HTERT RPE-1 (cell line): ENCODE data around the gene SERPINA5.

Source experiments
- in situ Hi-C: fragments of 300-500 bp; cut with MboI; formaldehyde crosslinking; loops from 4 replicates; pipeline ENCODE4 v1.14.3; 2020; ENCODE audit warnings: low sequenced_read_pairs

SERPINA5 gene, protein sequence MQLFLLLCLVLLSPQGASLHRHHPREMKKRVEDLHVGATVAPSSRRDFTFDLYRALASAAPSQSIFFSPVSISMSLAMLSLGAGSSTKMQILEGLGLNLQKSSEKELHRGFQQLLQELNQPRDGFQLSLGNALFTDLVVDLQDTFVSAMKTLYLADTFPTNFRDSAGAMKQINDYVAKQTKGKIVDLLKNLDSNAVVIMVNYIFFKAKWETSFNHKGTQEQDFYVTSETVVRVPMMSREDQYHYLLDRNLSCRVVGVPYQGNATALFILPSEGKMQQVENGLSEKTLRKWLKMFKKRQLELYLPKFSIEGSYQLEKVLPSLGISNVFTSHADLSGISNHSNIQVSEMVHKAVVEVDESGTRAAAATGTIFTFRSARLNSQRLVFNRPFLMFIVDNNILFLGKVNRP

DNA sequence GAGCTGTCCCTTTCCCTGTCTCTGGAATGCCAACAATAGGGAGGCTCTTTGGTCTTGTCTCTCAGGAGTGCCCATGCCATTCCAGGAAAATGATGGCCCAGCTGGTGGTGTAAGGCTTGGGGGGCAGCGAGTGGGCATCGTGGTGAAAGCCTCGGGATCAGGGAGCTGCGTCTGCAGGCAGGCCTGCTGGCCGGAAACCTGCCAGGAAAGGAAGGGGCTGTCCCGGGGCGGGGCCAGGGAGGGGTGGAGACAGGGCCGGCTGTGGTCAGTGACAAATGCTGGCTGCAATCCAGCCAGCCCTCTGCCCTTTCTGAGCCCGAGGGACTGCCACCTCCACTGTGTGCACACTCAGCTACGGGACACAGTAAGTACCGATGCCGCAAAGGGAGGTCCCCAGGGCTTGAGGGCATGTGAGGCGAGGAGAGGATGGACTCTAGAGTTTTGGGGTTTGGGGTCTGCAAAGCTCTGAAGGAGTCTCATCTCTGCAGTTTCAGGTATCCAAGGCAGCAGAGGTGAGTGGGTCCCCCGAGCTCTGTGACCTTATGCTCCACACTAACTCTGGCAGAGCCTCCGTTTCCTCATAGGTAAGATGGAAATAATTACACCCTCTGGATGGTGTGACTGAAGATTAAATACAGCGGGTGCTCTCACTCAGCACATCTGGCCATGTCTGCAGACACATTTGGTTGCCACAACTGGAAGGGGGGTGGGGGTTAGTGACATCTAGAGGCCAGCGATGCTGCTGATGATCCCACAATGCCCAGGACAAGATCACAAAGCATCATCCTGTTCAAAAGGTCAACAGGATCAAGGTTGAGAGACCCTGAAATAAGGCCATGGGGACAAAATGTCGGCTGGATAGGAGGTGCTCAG, at the start of gene SERPINA5:
Gene SERPINA5 (plus strand): TSS at position 300 of the 873 bp plus-strand sequence. CDS start 5,937 bp downstream, outside the sequence.
- in situ Hi-C loops, result no loop called here

DNA sequence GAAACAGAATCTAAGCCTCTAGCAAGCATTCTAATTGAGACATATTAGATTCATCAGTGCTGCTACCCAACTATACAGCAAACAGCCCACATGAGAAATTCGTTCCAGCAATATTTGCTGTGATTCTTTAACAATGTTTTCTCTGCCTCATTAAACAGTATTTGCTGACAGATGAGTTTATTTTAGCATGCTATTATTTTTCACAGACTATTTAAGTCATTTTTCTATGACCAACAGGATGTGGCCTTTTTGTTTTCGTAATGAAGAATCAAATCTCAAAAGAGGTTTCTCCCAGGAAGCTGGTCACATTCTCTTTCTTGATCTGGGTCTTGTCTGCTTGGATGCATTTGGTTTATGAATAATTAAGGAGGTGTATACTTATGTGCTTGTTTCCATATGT, 48.8 kb upstream of the SERPINA5 start:
- in situ Hi-C loops, result no loop called here

DNA sequence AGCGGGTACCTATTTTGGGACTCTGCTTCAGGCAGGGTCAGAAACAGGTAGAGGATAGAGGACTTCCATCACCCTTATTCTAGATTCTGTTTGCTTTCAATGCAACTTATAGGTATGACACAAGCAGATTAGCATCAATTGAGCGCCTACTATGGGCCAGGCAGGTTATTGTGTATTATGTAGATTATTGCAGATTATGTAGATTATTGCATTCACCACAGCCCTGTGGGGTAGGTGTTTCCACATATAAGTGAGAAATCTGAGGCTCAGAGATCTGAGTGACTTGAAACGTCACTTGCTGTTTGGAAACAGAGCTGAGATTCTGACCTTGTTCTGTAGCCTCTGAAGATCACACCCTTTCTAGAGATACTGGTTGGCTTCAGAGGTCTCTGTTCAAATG, 45.7 kb upstream of the SERPINA5 start:
- in situ Hi-C loops, result no loop called here

DNA sequence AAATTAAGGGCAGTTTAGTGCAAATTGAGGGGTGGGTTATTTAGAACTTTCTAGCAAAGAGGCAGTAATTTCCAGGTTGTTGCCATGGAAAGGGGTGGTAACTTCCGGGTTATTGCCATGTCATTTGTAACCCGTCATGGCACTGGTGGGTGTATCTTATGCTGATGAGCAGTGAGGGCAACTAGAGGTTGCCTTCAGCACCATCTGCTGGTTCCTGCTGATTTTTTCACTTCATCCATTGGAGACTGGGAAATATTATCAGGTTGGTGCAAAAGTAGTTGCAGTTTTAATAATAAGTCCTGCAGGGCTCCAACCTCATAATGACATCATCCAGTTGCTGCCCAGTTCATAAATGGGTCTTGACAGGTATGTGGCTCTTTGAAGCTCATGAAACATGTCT, 44.4 kb upstream of the SERPINA5 start:
- in situ Hi-C loops, result no loop called here

DNA sequence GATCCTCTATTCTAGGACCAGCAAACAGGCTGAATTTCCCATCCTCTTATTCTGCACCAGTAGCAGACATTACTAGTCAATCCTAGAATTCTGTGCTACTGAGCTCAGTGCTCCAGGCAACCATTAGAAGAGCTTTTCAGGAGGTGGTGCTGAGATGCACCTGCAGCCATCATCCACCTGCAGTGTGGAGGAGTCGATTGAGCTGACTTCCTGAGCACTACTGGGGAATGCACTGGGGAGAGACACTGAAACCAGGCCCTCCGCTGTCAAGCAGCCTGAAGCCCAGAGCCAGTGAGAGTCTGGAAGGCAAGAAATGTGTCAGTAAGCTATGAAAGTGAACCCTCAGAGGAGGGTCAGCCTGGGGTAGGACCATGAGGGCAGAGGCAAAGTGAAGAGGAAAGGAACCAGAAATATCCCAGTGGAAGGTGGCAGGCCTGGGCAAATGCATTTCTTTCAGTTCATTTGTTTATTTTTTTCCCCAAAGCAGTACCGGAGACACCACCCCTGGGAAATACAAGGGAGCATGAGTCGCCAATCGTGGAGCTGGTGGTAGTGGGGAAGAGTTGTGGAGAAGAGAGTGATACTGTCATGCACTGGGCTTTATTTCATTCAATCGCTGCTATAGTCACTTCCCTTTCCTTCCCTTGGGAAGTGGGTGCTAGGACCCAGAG, 43.0 kb upstream of the SERPINA5 start:
- in situ Hi-C loops, result no loop called here

DNA sequence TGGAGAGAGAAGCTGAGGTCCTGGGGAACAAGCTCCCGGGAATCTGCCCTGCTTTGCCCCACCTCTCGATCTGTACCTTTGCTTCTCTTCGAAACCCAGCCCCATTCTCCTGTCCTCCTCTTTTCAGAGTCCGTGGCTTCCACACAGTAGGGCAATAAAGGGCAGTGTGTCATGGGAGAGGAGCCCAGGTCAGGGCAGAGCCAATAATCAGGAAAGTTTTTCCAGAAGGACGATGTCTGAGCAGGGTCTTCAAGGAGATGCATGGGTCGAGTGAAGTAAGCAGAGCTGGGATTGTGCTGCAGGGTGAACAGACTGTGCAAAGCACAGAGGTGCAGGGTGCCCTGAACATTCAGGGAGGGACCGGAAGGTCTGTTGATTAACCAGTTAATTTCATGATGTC, 42.0 kb upstream of the SERPINA5 start:
- in situ Hi-C loops, result no loop called here

DNA sequence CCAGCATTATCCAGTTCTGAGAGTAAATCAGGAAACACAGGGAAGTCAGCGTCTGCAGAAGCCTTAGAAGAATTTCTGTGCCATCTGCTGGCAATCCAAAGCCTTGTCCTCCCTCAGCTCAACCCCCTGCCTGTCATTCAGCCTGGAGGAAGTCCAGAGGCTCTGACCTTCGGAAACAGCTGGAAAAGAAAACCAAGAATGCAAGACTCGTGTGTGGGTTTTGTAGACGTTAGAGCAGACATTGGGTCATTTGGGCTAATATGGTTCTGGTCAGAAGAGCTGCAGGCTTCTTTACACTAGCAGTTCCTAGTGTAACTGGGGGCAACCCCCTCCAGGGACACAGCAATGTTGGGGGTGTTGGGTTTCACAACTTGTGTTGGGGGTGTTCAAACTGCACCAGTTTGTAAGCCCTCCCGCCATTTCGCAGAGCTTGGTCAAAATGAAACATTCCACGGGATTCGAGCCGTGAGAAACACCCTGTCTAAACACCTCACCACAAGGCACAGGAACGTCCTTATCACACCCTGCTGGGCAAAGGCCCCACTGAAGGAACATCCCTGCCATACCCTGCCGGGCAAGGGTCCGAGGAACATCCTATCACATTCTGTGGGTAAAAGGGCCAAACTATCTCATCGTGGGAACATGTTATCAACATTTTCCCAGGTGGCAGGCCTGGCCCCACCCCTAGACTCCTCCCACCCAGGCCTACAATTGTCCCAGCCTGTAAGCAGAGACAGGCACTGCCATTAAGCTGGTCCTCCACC, 41.0 kb upstream of the SERPINA5 start:
- in situ Hi-C loops, result no loop called here

DNA sequence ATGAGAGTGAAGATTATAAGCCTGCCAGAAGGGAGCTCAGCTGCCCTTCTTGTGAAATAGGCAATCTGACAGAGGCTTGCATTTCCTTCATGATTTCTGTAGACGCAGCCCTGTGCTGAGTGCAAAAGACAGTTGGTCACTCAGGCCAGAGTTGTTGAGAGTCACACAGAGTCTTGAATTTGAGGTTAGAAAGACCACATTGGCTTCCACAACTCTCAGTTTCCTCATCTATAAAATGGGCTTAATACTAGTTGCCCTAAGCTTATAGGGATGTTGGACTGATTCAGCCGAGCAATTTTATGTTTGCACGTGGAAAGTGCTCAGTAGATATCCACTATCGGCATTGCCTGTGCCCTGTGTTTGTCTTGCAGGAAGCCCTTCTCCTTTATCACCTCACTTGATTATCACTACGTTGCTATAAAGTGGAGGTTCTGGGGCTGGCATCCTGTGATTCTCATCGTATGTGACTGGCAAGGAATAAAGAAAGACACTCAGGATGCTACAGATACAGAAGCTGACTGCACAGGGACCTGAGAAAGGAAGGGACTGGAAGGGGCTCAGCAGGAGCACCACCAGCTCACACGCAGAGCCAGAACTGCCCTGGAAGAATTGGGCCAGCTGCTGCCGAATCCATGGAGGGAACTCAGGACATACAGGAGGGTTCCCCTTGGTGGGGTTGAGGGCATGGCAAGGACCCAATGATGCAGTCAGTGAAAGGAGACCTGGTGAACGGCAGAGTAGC, 39.8 kb upstream of the SERPINA5 start:
- in situ Hi-C loops, result no loop called here

DNA sequence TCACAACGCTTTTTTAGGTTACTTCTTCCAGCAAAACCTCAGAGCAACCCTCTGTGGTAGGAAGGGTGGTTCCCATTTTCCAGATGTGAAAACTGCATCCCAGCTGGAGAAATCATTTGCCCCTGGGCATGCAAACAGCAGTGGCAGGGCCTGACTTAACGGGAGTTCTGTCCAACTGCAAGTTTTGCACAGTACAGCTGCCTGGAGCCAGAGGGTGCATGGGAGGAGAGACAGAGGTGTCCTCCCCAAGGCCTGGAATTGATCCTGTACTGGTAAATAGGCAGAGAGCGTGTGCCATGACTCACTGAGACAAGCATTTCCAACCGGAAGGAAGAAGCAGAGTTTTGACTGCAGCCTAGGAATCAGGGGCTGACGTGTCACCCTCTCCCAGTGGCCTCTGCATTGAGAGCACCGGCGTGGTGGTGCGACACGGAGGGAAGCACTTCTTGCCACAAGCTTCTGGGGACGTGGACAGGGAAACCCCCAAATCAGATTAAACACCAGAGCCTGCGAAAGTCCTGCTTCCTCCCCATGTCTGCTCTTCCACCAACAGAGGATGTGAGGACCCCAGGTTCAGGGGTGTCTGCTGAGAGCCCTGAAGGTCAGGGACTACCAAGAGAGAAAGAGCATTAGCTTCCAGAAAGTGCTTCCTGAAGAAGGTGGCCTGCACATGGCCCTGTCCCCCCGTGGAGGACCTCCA, 39.0 kb upstream of the SERPINA5 start:
- in situ Hi-C loops, result no loop called here

DNA sequence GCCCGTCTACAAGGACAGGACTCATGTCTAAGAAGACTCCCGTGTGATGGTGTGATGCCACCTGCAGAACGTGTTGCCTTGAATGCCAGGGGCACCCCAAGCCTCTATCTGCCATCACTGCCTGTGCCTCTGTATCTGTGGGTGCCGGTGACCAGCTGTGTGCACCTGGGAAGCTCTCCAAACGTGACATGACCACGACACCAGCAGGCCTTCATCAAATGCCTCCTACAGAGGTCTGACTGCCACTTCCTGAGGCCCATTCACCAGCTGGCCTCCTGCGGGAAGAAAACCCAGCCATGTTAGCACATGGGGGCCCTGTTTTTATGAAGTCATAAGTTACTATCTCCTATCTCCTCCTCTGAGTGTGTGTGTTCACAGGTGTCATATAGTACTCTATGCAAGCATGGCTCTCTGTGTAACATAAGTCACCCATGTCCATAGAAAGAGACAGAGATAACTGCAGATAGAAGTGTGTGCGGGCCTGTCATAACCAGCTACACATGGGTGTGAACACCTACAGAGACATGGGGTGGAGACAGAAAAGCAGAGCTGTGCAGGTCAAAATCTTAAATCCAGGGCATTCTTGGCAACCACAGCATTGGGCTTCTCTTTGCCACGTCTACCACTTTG, 38.3 kb upstream of the SERPINA5 start:
- in situ Hi-C loops, result no loop called here

DNA sequence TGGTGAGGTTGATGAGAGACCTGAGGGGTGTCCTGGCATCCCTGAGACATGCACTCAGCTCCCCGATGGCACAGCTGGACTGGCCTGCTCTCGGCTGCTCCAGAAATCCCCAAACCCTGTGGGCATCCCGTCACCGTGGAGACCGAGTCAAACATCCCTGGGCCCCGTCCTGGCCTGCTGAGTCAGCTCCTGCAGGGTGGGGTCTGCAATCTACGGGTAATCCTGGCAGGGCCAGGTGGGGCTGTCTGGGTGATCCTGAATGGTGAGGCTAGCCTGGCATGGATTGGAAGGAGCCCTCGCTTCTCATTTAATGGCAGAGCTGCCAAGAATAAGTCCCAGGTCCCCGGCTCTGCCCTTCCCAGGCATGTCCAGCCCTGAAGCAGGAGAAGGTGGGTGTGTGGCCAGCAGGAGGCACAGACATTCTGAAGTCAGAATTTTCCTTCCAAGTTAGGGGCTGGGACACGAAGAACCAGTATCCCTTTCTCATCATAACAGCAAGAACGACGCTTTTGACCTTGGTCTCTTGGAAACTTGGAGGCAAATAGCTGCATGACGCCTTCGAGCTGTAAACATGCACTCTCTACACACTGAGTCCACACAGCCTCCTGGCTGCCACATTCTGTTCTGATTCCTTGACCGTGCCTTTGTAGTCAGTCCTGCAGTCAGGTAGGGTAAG, 37.6 kb upstream of the SERPINA5 start:
- in situ Hi-C loops, result no loop called here

DNA sequence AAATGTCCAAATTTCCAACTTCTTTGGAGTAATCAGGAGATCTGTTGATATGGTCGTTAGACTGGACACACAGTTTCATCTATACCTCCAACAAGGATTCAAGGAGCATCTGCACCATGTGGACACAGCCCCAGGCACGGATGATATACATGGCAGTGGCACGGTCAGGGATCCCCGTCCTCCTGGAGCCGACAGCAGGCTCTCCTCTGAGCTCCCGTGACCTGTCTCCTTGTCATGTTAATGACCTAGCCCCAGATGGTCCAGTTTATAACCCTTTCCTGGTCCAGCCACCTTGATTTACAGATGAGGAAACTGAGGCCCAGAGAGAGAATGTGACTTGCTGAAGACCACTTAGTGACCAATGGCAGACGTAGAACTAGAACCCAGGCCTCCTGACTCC, 36.5 kb upstream of the SERPINA5 start:
- in situ Hi-C loops, result no loop called here

DNA sequence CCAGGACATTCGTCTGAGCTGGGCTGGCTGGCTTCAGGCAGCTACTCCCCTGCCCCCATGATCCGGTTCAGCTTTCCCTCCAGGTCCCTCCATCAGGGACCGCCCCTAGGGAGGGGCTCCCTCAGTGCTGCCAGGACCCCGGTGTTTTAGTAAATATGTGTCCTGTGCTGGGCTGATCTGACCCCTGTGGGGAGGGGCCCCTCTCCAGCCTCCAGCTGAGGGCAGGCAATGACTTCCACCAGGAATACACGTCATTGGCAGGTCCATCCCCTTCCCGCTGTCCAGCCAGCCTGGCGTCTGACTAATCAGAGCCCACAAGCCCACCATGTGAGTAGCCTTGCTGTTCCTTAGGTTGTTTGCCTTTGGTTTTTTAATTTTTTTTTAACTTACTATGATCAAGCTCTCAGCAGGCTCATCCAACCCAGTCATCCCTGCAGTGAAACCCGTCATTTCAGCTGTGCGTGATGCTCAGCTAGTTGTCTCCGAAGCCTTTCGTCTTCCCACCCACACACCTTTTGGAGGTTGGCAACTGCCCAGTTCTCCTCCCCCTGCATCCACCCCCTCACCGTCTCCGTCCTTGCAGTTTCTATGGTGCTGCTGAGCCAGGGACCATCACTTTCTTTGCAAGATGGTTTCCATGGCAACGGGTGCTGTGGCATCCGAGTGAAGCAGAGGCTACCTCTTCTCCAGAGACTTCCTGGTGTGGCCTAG, 35.9 kb upstream of the SERPINA5 start:
- in situ Hi-C loops, result no loop called here

DNA sequence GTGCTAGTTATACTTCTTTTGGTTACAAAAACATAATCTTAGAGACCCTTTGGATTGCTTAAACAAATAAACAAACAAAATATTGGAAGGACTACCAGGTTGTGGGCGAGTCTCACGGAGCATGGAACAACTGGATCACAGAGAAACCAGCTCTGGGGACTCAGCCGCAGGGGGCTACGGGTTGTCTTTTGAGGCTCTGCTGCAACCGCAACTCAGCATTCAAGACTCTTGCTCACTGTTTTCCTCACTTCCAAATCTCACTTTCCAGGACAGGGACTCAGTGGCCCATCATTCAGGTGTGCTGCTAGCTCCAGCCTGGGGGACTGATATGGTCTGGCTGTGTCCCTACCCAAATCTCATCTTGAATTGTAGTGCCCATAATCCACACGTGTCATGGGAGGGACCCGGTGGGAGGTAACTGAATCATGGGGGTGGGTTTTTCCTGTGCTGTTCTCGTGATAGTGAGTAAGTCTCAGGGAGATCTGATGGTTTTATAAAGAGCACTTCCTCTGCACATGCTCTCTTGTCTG, 34.0 kb upstream of the SERPINA5 start:
- in situ Hi-C loops, result no loop called here

DNA sequence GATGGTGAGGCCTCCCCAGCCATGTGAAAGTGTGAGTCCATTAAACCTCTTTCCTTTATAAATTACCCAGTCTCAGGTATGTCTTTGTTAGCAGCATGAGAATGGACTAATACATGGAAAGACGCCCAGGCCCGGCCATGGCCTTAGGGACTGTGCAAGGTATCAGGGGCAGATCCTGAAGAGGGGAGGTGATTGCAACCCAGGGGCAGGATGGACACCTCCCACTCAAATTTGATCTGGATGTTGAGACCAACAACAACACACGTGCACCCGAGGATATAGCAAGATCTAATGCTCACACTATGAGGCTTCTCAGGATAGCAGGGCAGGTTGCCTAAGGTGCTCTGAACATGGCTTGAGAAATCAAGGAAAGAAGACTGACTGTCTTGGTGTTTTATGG, 33.5 kb upstream of the SERPINA5 start:
- in situ Hi-C loops, result no loop called here

DNA sequence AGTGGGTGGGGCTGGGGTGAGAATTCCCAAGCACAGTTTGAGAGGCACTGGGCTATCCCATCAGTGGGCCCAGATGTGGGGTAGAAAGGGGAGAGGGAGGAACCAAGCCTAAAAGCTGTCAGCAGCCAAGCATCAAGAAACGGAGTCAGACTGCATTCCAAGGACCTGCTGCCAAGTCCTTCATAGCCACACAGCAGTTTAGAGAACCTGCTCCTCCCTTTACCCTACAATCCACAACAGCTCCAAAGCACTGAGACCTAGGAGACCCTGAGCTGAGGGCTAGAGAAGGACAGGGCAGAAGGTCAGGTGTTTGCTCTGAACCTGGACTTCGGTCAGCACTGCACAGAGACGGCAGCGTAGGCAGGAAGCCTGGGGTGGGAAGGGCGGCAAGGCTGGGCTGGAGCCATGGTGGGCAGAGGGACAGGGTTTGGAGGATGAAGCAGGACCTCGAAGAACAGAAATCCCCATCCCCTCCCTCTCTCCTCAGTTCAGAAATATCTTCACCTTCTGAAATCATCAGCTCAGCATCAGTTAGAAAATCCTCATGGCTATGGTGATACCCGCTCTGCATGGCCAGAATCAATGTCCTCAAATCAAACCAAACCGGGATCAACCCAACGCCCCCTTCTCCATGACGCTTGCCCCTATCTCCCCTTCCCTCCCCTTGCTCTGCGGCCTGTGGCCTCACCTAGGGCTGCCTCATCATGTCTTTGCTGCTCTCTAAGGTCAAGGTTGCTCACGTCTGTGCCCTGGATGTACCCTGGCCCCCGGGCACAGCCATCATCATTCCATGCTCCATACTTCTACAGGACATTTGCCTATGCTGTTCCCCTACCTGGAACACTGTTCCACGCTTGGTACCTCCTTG, 32.9 kb upstream of the SERPINA5 start:
- in situ Hi-C loops, result no loop called here
